ENCODE results near the gene C16orf54. TPM values are rescaled to one million over a fixed set of nuclear protein-coding genes. Genes with fewer than 3 reads are reported as not detected.
"Not testable (repeated sequence)": the region's sequence is repeated elsewhere in the genome, so short reads cannot be mapped to it uniquely, and the experiment has no call there.

C16orf54 gene
- total RNA-seq (2014; rRNA removed; shearing (Covaris generic); ENCODE audit: low replicate concordance): 0.86 and 2.5 TPM in 2 replicates

- peak within 1 kb of the TSS; percentile 80; the same call in 1 of the 2 replicates for H2AFZ ChIP-seq (ENCODE audit: low read length)
- peak within 1 kb of the TSS; percentile 26 for H3K4me2 ChIP-seq (ENCODE audit: low read depth, low read length, poor library complexity, severe bottlenecking)
- H3K4me1 ChIP-seq (ENCODE audit: low read length): peaks cover 6% of the 10 kb centered on the region
- H4K20me1 ChIP-seq (ENCODE audit: insufficient read depth, low read depth, low read length): no peaks in the 10 kb centered on the region
- no peaks in the 10 kb centered on the region for H3K27me3 ChIP-seq (ENCODE audit: low read length)
- H3K4me3 ChIP-seq (ENCODE audit: low read length): peak within 1 kb of the TSS; percentile 47; the same call in 1 of the 2 replicates
- H3K9ac ChIP-seq (ENCODE audit: low read length): peak within 1 kb of the TSS; percentile 57
- no peak within 1 kb of the TSS for H3K27ac ChIP-seq (ENCODE audit: low read length)
- H3K36me3 ChIP-seq (ENCODE audit: insufficient read depth, low read length): no peaks in the 10 kb centered on the region
- no peaks in the 10 kb centered on the region for H3K79me2 ChIP-seq (ENCODE audit: low read length)
- no peaks in the 10 kb centered on the region for H3K9me3 ChIP-seq (ENCODE audit: low read length)
- H3K9me2 ChIP-seq (replicated peaks; ENCODE audit: insufficient read depth, low read length): no peaks in the 10 kb centered on the region
- DNase-seq: peak; percentile 62
Observed at GRCh38 chr16:29745853-29746345, at the start of gene C16orf54. TSS of gene C16orf54 (minus strand) at chr16:29745990. CDS start at chr16:29744951, 1,039 bp downstream.

- Histone ChIP-seq H3K27me3 (ENCODE audit: low read length) (no peaks in the 10 kb centered on the region), H3K27ac (ENCODE audit: low read length) (no peak overlapping the region), H3K9me2 (replicated peaks; ENCODE audit: insufficient read depth, low read length) (no peaks in the 10 kb centered on the region), H3K9me3 (ENCODE audit: low read length) (no peaks in the 10 kb centered on the region), H3K4me3 (ENCODE audit: low read length) (no peak overlapping the region), H3K36me3 (ENCODE audit: insufficient read depth, low read length) (peaks cover 42% of the 10 kb centered on the region), H2AFZ (ENCODE audit: low read length) (no peak overlapping the region), H3K79me2 (ENCODE audit: low read length) (peaks cover 61% of the 10 kb centered on the region), H3K4me2 (ENCODE audit: low read depth, low read length, poor library complexity, severe bottlenecking) (no peak overlapping the region), H4K20me1 (ENCODE audit: insufficient read depth, low read depth, low read length) (peaks cover 5% of the 10 kb centered on the region; the same call in 1 of the 2 replicates), H3K4me1 (ENCODE audit: low read length) (peaks cover 21% of the 10 kb centered on the region), H3K9ac (ENCODE audit: low read length) (no peak overlapping the region)
- no peak for DNase-seq
Observed at GRCh38 chr16:29794231-29794710, 48.5 kb upstream of the C16orf54 start.

- peaks cover 61% of the 10 kb centered on the region for H3K79me2 ChIP-seq (ENCODE audit: low read length)
- not testable (repeated sequence) for H4K20me1 ChIP-seq (ENCODE audit: insufficient read depth, low read depth, low read length); H3K9me3 ChIP-seq (ENCODE audit: low read length); H3K4me3 ChIP-seq (ENCODE audit: low read length); H2AFZ ChIP-seq (ENCODE audit: low read length); H3K4me2 ChIP-seq (ENCODE audit: low read depth, low read length, poor library complexity, severe bottlenecking); DNase-seq; H3K27me3 ChIP-seq (ENCODE audit: low read length); H3K27ac ChIP-seq (ENCODE audit: low read length); H3K9me2 ChIP-seq (replicated peaks; ENCODE audit: insufficient read depth, low read length); H3K9ac ChIP-seq (ENCODE audit: low read length)
- peaks cover 38% of the 10 kb centered on the region for H3K36me3 ChIP-seq (ENCODE audit: insufficient read depth, low read length)
- H3K4me1 ChIP-seq (ENCODE audit: low read length): peaks cover 21% of the 10 kb centered on the region
Observed at GRCh38 chr16:29793153-29793552, 47.4 kb upstream of the C16orf54 start.

- Histone ChIP-seq H3K9me2 (replicated peaks; ENCODE audit: insufficient read depth, low read length) (no peaks in the 10 kb centered on the region), H4K20me1 (ENCODE audit: insufficient read depth, low read depth, low read length) (peaks cover 5% of the 10 kb centered on the region; the same call in 1 of the 2 replicates), H3K4me2 (ENCODE audit: low read depth, low read length, poor library complexity, severe bottlenecking) (peak overlapping the region; percentile 77), H2AFZ (ENCODE audit: low read length) (no peak overlapping the region), H3K4me3 (ENCODE audit: low read length) (peak overlapping the region; percentile 90), H3K27me3 (ENCODE audit: low read length) (no peaks in the 10 kb centered on the region), H3K36me3 (ENCODE audit: insufficient read depth, low read length) (peaks cover 27% of the 10 kb centered on the region), H3K79me2 (ENCODE audit: low read length) (peaks cover 61% of the 10 kb centered on the region), H3K9ac (ENCODE audit: low read length) (peak overlapping the region; percentile 95), H3K9me3 (ENCODE audit: low read length) (no peaks in the 10 kb centered on the region), H3K4me1 (ENCODE audit: low read length) (peaks cover 21% of the 10 kb centered on the region), H3K27ac (ENCODE audit: low read length) (no peak overlapping the region; the same call in 1 of the 2 replicates)
- no peak for DNase-seq
Observed at GRCh38 chr16:29791845-29792807, 46.3 kb upstream of the C16orf54 start.

- peak overlapping the region; percentile 77 for H3K4me2 ChIP-seq (ENCODE audit: low read depth, low read length, poor library complexity, severe bottlenecking)
- peaks cover 19% of the 10 kb centered on the region for H3K36me3 ChIP-seq (ENCODE audit: insufficient read depth, low read length)
- H3K27me3 ChIP-seq (ENCODE audit: low read length): no peaks in the 10 kb centered on the region
- DNase-seq: peak; percentile 67
- peaks cover 5% of the 10 kb centered on the region; the same call in 1 of the 2 replicates for H4K20me1 ChIP-seq (ENCODE audit: insufficient read depth, low read depth, low read length)
- H2AFZ ChIP-seq (ENCODE audit: low read length): no peak overlapping the region
- no peaks in the 10 kb centered on the region for H3K9me2 ChIP-seq (replicated peaks; ENCODE audit: insufficient read depth, low read length)
- H3K79me2 ChIP-seq (ENCODE audit: low read length): peaks cover 54% of the 10 kb centered on the region
- peaks cover 21% of the 10 kb centered on the region for H3K4me1 ChIP-seq (ENCODE audit: low read length)
- H3K9me3 ChIP-seq (ENCODE audit: low read length): no peaks in the 10 kb centered on the region
- peak overlapping the region; percentile 67 for H3K27ac ChIP-seq (ENCODE audit: low read length)
- peak overlapping the region; percentile 90 for H3K4me3 ChIP-seq (ENCODE audit: low read length)
- H3K9ac ChIP-seq (ENCODE audit: low read length): peak overlapping the region; percentile 95
Observed at GRCh38 chr16:29790949-29791844, 45.4 kb upstream of the C16orf54 start.

GRCh38 chr16:29790183-29790948, 44.6 kb upstream of the C16orf54 start, which contains the start of gene KIF22:
TSS of gene KIF22 (plus strand) at chr16:29790751. CDS start at chr16:29790760, 9 bp downstream.
- H3K9ac ChIP-seq (ENCODE audit: low read length): peak within 1 kb of the TSS; percentile 95
- peaks cover 18% of the 10 kb centered on the region for H3K36me3 ChIP-seq (ENCODE audit: insufficient read depth, low read length)
- peaks cover 48% of the 10 kb centered on the region for H3K79me2 ChIP-seq (ENCODE audit: low read length)
- H3K27ac ChIP-seq (ENCODE audit: low read length): peak within 1 kb of the TSS; percentile 67
- no peaks in the 10 kb centered on the region for H3K27me3 ChIP-seq (ENCODE audit: low read length)
- no peaks in the 10 kb centered on the region for H3K9me3 ChIP-seq (ENCODE audit: low read length)
- DNase-seq: peak; percentile 99
- peak within 1 kb of the TSS; percentile 91 for H2AFZ ChIP-seq (ENCODE audit: low read length)
- H3K4me2 ChIP-seq (ENCODE audit: low read depth, low read length, poor library complexity, severe bottlenecking): peak within 1 kb of the TSS; percentile 86
- H3K4me1 ChIP-seq (ENCODE audit: low read length): peaks cover 21% of the 10 kb centered on the region
- H3K9me2 ChIP-seq (replicated peaks; ENCODE audit: insufficient read depth, low read length): no peaks in the 10 kb centered on the region
- H3K4me3 ChIP-seq (ENCODE audit: low read length): peak within 1 kb of the TSS; percentile 90
- peaks cover 5% of the 10 kb centered on the region; the same call in 1 of the 2 replicates for H4K20me1 ChIP-seq (ENCODE audit: insufficient read depth, low read depth, low read length)

- no peak for DNase-seq
- Histone ChIP-seq H3K4me3 (ENCODE audit: low read length) (peak overlapping the region; percentile 89), H3K79me2 (ENCODE audit: low read length) (peaks cover 42% of the 10 kb centered on the region), H3K4me1 (ENCODE audit: low read length) (peaks cover 21% of the 10 kb centered on the region), H3K9me3 (ENCODE audit: low read length) (no peaks in the 10 kb centered on the region), H4K20me1 (ENCODE audit: insufficient read depth, low read depth, low read length) (peaks cover 2% of the 10 kb centered on the region; the same call in 1 of the 2 replicates), H3K27me3 (ENCODE audit: low read length) (no peaks in the 10 kb centered on the region), H3K36me3 (ENCODE audit: insufficient read depth, low read length) (peaks cover 18% of the 10 kb centered on the region), H2AFZ (ENCODE audit: low read length) (peak overlapping the region; percentile 91), H3K4me2 (ENCODE audit: low read depth, low read length, poor library complexity, severe bottlenecking) (peak overlapping the region; percentile 86), H3K9ac (ENCODE audit: low read length) (peak overlapping the region; percentile 90), H3K27ac (ENCODE audit: low read length) (peak overlapping the region; percentile 41), H3K9me2 (replicated peaks; ENCODE audit: insufficient read depth, low read length) (no peaks in the 10 kb centered on the region)
Observed at GRCh38 chr16:29789775-29790182, 44.0 kb upstream of the C16orf54 start.

All from Karpas-422 (cell line).